GM23338 (cell line): ENCODE measurements around the gene LIX1. TPM values are rescaled to one million over a fixed set of nuclear protein-coding genes. Genes with fewer than 3 reads are reported as not detected.
A peak's percentile ranks its signal among the peaks of the same experiment; 100 is the strongest.

Source experiments
- ATAC-seq: fragments of 200-7000 bp; cut with Tn5 transposase; 3 replicates; pipeline ENCODE4 v1.9.1; 2020
- DNase-seq: peaks from one replicate; pipeline ENCODE4 v3.0.0-alpha.2; 2015; ENCODE audit warnings: low spot score
- H2AFZ ChIP-seq: fragments of 200-600 bp; sonication (generic); 2 replicates; pipeline ENCODE4 v1.8.0; 2016; ENCODE audit warnings: antibody characterized with exemption, mild to moderate bottlenecking, moderate library complexity
- H3F3A ChIP-seq: fragments of 200-600 bp; sonication (generic); replicated peaks from 2 replicates; pipeline ENCODE4 v1.8.0; 2017; ENCODE audit warnings: antibody characterized with exemption, mixed run types, low read depth
- H3K27ac ChIP-seq: fragments of 200-600 bp; sonication (generic); 2 replicates; pipeline ENCODE4 v1.6.1; 2016; ENCODE audit warnings: low read depth
- H3K27me3 ChIP-seq: fragments of 200-600 bp; sonication (generic); 2 replicates; pipeline ENCODE4 v1.8.0; 2016; ENCODE audit warnings: mild to moderate bottlenecking, mixed run types, moderate library complexity; ENCODE audit not compliant: insufficient read depth
- H3K36me3 ChIP-seq: fragments of 200-600 bp; sonication (generic); 2 replicates; pipeline ENCODE4 v1.8.0; 2016; ENCODE audit warnings: mild to moderate bottlenecking; ENCODE audit not compliant: insufficient read depth
- H3K4me1 ChIP-seq: fragments of 200-600 bp; sonication (generic); 2 replicates; pipeline ENCODE4 v1.8.0; 2016; ENCODE audit warnings: mild to moderate bottlenecking, moderate library complexity; ENCODE audit not compliant: insufficient read depth
- H3K4me2 ChIP-seq: fragments of 200-600 bp; sonication (generic); 2 replicates; pipeline ENCODE4 v1.7.1; 2017; ENCODE audit warnings: mixed run types
- H3K4me3 ChIP-seq: fragments of 200-600 bp; sonication (generic); 2 replicates; pipeline ENCODE4 v1.6.1; 2016; ENCODE audit warnings: mixed run types
- H3K79me2 ChIP-seq: fragments of 200-600 bp; sonication (generic); replicated peaks from 2 replicates; pipeline ENCODE4 v1.8.0; 2017; ENCODE audit warnings: mild to moderate bottlenecking; ENCODE audit not compliant: insufficient read depth
- H3K9me2 ChIP-seq: fragments of 200-600 bp; sonication (generic); 2 replicates; pipeline ENCODE4 v1.8.0; 2017; ENCODE audit not compliant: insufficient read depth
- H4K20me1 ChIP-seq: fragments of 200-600 bp; sonication (generic); replicated peaks from 2 replicates; pipeline ENCODE4 v1.8.0; 2017; ENCODE audit warnings: mild to moderate bottlenecking; ENCODE audit not compliant: insufficient read depth
- H3K27ac Mint-ChIP-seq: 2 replicates; pipeline ENCODE4 v1.8.0; 2020; ENCODE audit warnings: inconsistent platforms, mild to moderate bottlenecking, moderate library complexity, mixed read lengths
- H3K27me3 Mint-ChIP-seq: 3 replicates; pipeline ENCODE4 v1.8.0; 2022; ENCODE audit warnings: low read depth, mild to moderate bottlenecking, moderate library complexity, mixed read lengths, inconsistent platforms; ENCODE audit not compliant: insufficient read depth, poor library complexity
- H3K36me3 Mint-ChIP-seq: 3 replicates; pipeline ENCODE4 v1.8.0; 2021; ENCODE audit warnings: low read depth, mild to moderate bottlenecking, inconsistent platforms, moderate library complexity, mixed read lengths
- H3K4me1 Mint-ChIP-seq: 3 replicates; pipeline ENCODE4 v1.8.0; 2020; ENCODE audit warnings: mild to moderate bottlenecking, inconsistent platforms, mixed read lengths
- H3K4me3 Mint-ChIP-seq: 3 replicates; pipeline ENCODE4 v1.8.0; 2021; ENCODE audit warnings: moderate library complexity, mild to moderate bottlenecking, inconsistent platforms, mixed read lengths
- H3K9me3 Mint-ChIP-seq: 3 replicates; pipeline ENCODE4 v1.8.0; 2020; ENCODE audit warnings: moderate library complexity, mild to moderate bottlenecking, inconsistent platforms, mixed read lengths
- CREB1 ChIP-seq: fragments of 250-450 bp; sonication (Bioruptor Pico); IDR thresholded peaks from 2 replicates; pipeline ENCODE4 v1.5.0; 2020; ENCODE audit warnings: low read depth, mild to moderate bottlenecking, moderate library complexity
- ETS1 ChIP-seq: IDR thresholded peaks from 2 replicates; pipeline ENCODE4 v1.6.1; 2016; ENCODE audit warnings: antibody characterized with exemption
- EZH2 ChIP-seq: fragments of 200-600 bp; sonication (generic); IDR thresholded peaks from one replicate; pipeline ENCODE4 v1.8.0; 2017; ENCODE audit warnings: antibody characterized with exemption, mild to moderate bottlenecking, low read depth; ENCODE audit not compliant: unreplicated experiment
- EZH2phosphoT487 ChIP-seq: fragments of 200-600 bp; sonication (generic); IDR thresholded peaks from one replicate; pipeline ENCODE4 v1.8.1; 2018; ENCODE audit warnings: antibody characterized with exemption; ENCODE audit not compliant: unreplicated experiment
- JUNB ChIP-seq: IDR thresholded peaks from one replicate; pipeline ENCODE4 v1.6.1; 2016; ENCODE audit warnings: antibody characterized with exemption; ENCODE audit not compliant: unreplicated experiment
- POLR2AphosphoS5 ChIP-seq: IDR thresholded peaks from 2 replicates; pipeline ENCODE4 v1.6.1; 2016; ENCODE audit warnings: antibody characterized with exemption, low read depth
- STAT1 ChIP-seq: IDR thresholded peaks from one replicate; pipeline ENCODE4 v1.6.1; 2016; ENCODE audit warnings: antibody characterized with exemption; ENCODE audit not compliant: unreplicated experiment
- ZNF114 ChIP-seq: fragments of 250-450 bp; sonication (Bioruptor Pico); IDR thresholded peaks from 2 replicates; pipeline ENCODE4 v1.5.0; 2020; ENCODE audit warnings: mild to moderate bottlenecking, moderate library complexity
- ZNF331 ChIP-seq: fragments of 250-450 bp; sonication (Bioruptor Pico); IDR thresholded peaks from 2 replicates; pipeline ENCODE4 v1.5.0; 2020; ENCODE audit warnings: low read depth, mild to moderate bottlenecking, moderate library complexity
- long read RNA-seq: library from polyadenylated mRNA; unstranded; transcript quantifications from one replicate; pipeline ENCODE4 v2.0.0, GENCODE V29; 2020; ENCODE audit not compliant: unreplicated experiment
- polyA plus RNA-seq: library from polyadenylated mRNA; unstranded; fragments of >200 nt; fragmentation: Nextera tagmentation; extraction: Ambion mirVana; gene quantifications from 2 replicates; pipeline ENCODE4 v1.2.1, GENCODE V29; 2016
- total RNA-seq: library from RNA; depleted of rRNA; stranded (reverse); fragments of >200 nt; shearing (Covaris generic); gene quantifications from 2 replicates; pipeline ENCODE4 v1.2.3, GENCODE V29; 2014; rRNA removed
- TF ChIP-seq, protein P1 (sequence below), 2 experiments: fragments of 200-600 bp in 1 of 2; sonication (generic) in 1 of 2; conservative IDR thresholded peaks; 2 replicates each; pipeline versions ENCODE4 v1.5.1 to v1.6.1; 2016 to 2017; ENCODE audit warnings: antibody characterized with exemption in 2 of 2, low read depth in 2 of 2, mild to moderate bottlenecking in 2 of 2, moderate library complexity in 1 of 2
- TF ChIP-seq, protein P2 (sequence below): fragments of 250-450 bp; sonication (Bioruptor Pico); IDR thresholded peaks from 2 replicates; pipeline ENCODE4 v1.5.0; 2020; ENCODE audit warnings: mild to moderate bottlenecking, moderate library complexity

LIX1 gene
- total RNA-seq (not detected in 2 replicates), polyA plus RNA-seq (0.13 and 0.16 TPM in 2 replicates)
- long read RNA-seq, result 0 reads

DNA sequence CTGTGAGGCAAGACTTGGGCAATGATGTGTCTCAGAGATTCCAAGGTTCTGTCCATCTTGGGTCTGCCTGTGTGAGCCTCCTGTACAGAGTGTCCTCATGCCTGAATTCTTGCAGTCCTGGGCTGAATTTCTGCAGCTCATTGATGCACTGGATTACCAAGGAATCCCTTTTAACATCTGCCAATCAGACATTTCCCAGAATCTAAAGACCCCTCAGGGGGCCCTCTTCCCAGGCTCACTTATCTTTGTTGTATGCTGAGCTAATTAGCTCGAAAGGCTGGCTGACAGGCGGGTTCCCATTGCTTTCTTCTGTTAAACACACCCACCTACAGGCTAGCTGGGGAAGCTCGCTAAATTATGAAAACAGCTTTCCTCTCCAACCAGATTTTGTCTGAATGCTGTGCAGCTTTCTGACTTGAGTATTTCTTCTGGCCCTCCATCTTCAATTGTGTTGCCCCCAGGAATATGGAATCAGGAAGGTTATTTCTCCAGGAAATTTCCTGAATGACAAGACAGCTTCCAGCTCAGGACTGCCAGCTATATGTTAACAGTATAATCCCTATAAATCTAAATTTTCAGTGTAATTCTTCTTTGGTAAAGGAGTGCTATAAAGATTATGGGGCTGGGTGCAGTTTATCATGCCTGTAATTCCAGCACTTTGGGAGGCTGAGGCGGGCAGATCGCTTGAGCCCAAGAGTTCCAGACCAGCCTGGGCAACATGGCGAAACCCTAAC, at the start of gene LIX1:
Gene LIX1, minus strand, starts transcription at position 91 of the 734 bp plus-strand sequence. Its CDS starts 35 bp downstream, at position 56.
- no peaks in the 10 kb centered on the region for H3K36me3 ChIP-seq
- H2AFZ ChIP-seq, result no peak within 1 kb of the TSS; the same call in 1 of the 2 replicates
- TF ChIP-seq JUNB (no peak), EZH2phosphoT487 (no peak)
- TF ChIP-seq, protein P1, sequence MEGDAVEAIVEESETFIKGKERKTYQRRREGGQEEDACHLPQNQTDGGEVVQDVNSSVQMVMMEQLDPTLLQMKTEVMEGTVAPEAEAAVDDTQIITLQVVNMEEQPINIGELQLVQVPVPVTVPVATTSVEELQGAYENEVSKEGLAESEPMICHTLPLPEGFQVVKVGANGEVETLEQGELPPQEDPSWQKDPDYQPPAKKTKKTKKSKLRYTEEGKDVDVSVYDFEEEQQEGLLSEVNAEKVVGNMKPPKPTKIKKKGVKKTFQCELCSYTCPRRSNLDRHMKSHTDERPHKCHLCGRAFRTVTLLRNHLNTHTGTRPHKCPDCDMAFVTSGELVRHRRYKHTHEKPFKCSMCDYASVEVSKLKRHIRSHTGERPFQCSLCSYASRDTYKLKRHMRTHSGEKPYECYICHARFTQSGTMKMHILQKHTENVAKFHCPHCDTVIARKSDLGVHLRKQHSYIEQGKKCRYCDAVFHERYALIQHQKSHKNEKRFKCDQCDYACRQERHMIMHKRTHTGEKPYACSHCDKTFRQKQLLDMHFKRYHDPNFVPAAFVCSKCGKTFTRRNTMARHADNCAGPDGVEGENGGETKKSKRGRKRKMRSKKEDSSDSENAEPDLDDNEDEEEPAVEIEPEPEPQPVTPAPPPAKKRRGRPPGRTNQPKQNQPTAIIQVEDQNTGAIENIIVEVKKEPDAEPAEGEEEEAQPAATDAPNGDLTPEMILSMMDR (conservative IDR thresholded peaks at IDR 0.05; ENCODE audit: low read depth in 2 of 2), result peak; percentile 76 to 79
- no peak within 1 kb of the TSS for H3K4me3 ChIP-seq
- H4K20me1 ChIP-seq, result no peaks in the 10 kb centered on the region
- no peaks in the 10 kb centered on the region for H3K9me2 ChIP-seq
- no peak within 1 kb of the TSS for H3K27ac ChIP-seq
- ATAC-seq (peak; percentile 97), DNase-seq (peak; percentile 89)
- H3F3A ChIP-seq, result no peaks in the 10 kb centered on the region
- Mint-ChIP-seq H3K4me1 (peaks cover 27% of the 10 kb centered on the region), H3K4me3 (no peak within 1 kb of the TSS), H3K27ac (no peak within 1 kb of the TSS), H3K9me3 (no peaks in the 10 kb centered on the region), H3K36me3 (no peaks in the 10 kb centered on the region), H3K27me3 (peaks cover 2% of the 10 kb centered on the region)
- no peaks in the 10 kb centered on the region for H3K79me2 ChIP-seq
- H3K4me1 ChIP-seq, result peaks cover 15% of the 10 kb centered on the region
- no peak within 1 kb of the TSS for H3K4me2 ChIP-seq
- H3K27me3 ChIP-seq, result no peaks in the 10 kb centered on the region

DNA sequence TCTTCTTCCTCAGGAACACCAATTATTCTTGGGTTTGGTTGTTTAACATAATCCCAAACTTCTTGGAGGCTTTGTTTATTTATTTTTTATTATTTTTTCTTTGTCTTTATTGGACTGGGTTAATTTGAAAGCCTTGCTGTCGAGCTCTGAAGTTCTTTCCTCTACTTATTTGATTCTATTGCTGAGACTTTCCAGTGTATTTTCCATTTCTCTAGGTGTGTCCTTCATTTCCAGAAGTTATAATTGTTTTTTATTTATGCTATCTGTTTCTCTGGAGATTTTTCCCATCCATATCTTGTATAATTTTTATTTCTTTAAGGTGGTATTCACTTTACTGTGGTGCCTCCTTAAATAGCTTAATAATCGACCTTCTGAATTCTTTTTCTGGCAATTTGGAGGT, 49.5 kb upstream of the LIX1 start:
- H4K20me1 ChIP-seq, result no peaks in the 10 kb centered on the region
- H3K27me3 Mint-ChIP-seq, result peaks cover 6% of the 10 kb centered on the region
- no peak for DNase-seq
- H3K4me3 Mint-ChIP-seq, result no peak overlapping the region
- H3K9me2 ChIP-seq, result no peaks in the 10 kb centered on the region
- H3K27me3 ChIP-seq, result no peaks in the 10 kb centered on the region
- H3K4me1 ChIP-seq, result no peaks in the 10 kb centered on the region; the same call in 1 of the 2 replicates
- H3K36me3 ChIP-seq, result no peaks in the 10 kb centered on the region
- peaks cover 9% of the 10 kb centered on the region for H3K4me1 Mint-ChIP-seq
- no peak overlapping the region for H3K4me3 ChIP-seq
- no peaks in the 10 kb centered on the region for H3K79me2 ChIP-seq
- H3K4me2 ChIP-seq, result no peak overlapping the region
- no peaks in the 10 kb centered on the region for H3F3A ChIP-seq
- ATAC-seq, result no peak
- H3K27ac ChIP-seq, result no peak overlapping the region
- peaks cover 11% of the 10 kb centered on the region; the same call in 1 of the 3 replicates for H3K9me3 Mint-ChIP-seq
- peaks cover 6% of the 10 kb centered on the region for H3K36me3 Mint-ChIP-seq
- no peak overlapping the region for H2AFZ ChIP-seq
- no peak overlapping the region for H3K27ac Mint-ChIP-seq
- TF ChIP-seq STAT1 (no peak), ZNF331 (CRISPR knock-in tag) (no peak), EZH2 (no peak), CREB1 (CRISPR knock-in tag) (no peak), JUNB (no peak), ETS1 (no peak), POLR2AphosphoS5 (no peak), EZH2phosphoT487 (no peak), ZNF114 (CRISPR knock-in tag) (no peak)
- TF ChIP-seq, protein P2, sequence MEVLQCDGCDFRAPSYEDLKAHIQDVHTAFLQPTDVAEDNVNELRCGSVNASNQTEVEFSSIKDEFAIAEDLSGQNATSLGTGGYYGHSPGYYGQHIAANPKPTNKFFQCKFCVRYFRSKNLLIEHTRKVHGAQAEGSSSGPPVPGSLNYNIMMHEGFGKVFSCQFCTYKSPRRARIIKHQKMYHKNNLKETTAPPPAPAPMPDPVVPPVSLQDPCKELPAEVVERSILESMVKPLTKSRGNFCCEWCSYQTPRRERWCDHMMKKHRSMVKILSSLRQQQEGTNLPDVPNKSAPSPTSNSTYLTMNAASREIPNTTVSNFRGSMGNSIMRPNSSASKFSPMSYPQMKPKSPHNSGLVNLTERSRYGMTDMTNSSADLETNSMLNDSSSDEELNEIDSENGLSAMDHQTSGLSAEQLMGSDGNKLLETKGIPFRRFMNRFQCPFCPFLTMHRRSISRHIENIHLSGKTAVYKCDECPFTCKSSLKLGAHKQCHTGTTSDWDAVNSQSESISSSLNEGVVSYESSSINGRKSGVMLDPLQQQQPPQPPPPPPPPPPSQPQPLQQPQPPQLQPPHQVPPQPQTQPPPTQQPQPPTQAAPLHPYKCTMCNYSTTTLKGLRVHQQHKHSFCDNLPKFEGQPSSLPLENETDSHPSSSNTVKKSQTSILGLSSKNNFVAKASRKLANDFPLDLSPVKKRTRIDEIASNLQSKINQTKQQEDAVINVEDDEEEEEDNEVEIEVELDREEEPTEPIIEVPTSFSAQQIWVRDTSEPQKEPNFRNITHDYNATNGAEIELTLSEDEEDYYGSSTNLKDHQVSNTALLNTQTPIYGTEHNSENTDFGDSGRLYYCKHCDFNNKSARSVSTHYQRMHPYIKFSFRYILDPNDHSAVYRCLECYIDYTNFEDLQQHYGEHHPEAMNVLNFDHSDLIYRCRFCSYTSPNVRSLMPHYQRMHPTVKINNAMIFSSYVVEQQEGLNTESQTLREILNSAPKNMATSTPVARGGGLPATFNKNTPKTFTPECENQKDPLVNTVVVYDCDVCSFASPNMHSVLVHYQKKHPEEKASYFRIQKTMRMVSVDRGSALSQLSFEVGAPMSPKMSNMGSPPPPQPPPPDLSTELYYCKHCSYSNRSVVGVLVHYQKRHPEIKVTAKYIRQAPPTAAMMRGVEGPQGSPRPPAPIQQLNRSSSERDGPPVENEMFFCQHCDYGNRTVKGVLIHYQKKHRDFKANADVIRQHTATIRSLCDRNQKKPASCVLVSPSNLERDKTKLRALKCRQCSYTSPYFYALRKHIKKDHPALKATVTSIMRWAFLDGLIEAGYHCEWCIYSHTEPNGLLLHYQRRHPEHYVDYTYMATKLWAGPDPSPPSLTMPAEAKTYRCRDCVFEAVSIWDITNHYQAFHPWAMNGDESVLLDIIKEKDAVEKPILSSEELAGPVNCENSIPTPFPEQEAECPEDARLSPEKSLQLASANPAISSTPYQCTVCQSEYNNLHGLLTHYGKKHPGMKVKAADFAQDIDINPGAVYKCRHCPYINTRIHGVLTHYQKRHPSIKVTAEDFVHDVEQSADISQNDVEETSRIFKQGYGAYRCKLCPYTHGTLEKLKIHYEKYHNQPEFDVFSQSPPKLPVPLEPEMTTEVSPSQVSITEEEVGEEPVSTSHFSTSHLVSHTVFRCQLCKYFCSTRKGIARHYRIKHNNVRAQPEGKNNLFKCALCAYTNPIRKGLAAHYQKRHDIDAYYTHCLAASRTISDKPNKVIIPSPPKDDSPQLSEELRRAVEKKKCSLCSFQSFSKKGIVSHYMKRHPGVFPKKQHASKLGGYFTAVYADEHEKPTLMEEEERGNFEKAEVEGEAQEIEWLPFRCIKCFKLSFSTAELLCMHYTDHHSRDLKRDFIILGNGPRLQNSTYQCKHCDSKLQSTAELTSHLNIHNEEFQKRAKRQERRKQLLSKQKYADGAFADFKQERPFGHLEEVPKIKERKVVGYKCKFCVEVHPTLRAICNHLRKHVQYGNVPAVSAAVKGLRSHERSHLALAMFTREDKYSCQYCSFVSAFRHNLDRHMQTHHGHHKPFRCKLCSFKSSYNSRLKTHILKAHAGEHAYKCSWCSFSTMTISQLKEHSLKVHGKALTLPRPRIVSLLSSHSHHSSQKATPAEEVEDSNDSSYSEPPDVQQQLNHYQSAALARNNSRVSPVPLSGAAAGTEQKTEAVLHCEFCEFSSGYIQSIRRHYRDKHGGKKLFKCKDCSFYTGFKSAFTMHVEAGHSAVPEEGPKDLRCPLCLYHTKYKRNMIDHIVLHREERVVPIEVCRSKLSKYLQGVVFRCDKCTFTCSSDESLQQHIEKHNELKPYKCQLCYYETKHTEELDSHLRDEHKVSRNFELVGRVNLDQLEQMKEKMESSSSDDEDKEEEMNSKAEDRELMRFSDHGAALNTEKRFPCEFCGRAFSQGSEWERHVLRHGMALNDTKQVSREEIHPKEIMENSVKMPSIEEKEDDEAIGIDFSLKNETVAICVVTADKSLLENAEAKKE (CRISPR knock-in tag), result no peak
